ENCODE results near the gene RIN3. TPM values are rescaled to one million over a fixed set of nuclear protein-coding genes. Genes with fewer than 3 reads are reported as not detected.
A peak's percentile ranks its signal among the peaks of the same experiment; 100 is the strongest.

RIN3 gene
- total RNA-seq, 4 donors from 2014 or later: 13.5 to 22.2 (median 16.2) TPM

- H3K27ac ChIP-seq: no peak overlapping the region
- H3K4me3 ChIP-seq: no peak overlapping the region
- 90 to 100% methylated on average over 2 to 6 of the region's 15 CpGs for WGBS, 2 donors (ENCODE audit: low coverage in 1 of 2)
- peaks cover 0 to 54% of the 10 kb centered on the region in 2 donors for H3K36me3 ChIP-seq
- ATAC-seq: no peak
- no peak for TF ChIP-seq EP300 (IDR thresholded peaks at IDR 0.05)
- TF ChIP-seq, protein P1, sequence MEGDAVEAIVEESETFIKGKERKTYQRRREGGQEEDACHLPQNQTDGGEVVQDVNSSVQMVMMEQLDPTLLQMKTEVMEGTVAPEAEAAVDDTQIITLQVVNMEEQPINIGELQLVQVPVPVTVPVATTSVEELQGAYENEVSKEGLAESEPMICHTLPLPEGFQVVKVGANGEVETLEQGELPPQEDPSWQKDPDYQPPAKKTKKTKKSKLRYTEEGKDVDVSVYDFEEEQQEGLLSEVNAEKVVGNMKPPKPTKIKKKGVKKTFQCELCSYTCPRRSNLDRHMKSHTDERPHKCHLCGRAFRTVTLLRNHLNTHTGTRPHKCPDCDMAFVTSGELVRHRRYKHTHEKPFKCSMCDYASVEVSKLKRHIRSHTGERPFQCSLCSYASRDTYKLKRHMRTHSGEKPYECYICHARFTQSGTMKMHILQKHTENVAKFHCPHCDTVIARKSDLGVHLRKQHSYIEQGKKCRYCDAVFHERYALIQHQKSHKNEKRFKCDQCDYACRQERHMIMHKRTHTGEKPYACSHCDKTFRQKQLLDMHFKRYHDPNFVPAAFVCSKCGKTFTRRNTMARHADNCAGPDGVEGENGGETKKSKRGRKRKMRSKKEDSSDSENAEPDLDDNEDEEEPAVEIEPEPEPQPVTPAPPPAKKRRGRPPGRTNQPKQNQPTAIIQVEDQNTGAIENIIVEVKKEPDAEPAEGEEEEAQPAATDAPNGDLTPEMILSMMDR (IDR thresholded peaks at IDR 0.05): no peak
- TF ChIP-seq POLR2A (IDR thresholded peaks at IDR 0.05): no peak
- TF ChIP-seq POLR2AphosphoS5 (IDR thresholded peaks at IDR 0.05): no peak
- H3K27me3 ChIP-seq: no peaks in the 10 kb centered on the region
- peaks cover 0 to 24% (median 0%) of the 10 kb centered on the region in 3 donors for H3K4me1 ChIP-seq
- no peaks in the 10 kb centered on the region for H3K9me3 ChIP-seq
Measured at GRCh38 chr14:92560106-92560865, 46.7 kb downstream of the RIN3 start.

DNA sequence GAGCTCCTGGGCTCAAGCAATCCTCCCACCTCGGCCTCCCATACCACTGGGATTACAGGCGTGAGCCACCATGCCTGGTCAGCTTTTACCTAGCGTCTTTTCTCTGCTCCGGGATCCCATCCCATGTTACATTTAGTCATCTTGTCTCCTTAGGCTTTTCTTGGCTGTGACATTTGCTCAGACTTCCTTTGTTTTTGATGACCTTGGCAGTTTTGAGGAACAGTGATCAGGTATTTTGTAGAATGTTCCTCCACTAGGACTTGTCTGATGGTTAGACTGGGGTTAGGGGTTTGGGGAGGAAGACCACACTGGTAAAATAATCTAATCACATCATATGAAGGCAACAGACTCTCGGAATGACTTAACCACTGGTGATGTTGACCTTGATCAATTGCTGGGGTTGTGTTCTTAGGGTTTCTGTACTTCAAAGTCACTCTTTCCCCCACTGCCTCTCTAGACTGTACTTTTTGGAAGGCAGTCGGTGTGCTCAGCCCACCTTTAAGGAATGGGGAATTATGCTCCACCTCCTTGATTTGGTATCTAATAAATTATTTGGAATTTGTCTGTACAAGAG is 48.4 kb downstream of the RIN3 start:
- H3K4me3 ChIP-seq: no peak overlapping the region
- 93% methylated on average over 4 of the region's 6 CpGs for WGBS, 2 donors (ENCODE audit: low coverage in 1 of 2)
- peaks cover 0 to 16% (median 0%) of the 10 kb centered on the region in 3 donors for H3K4me1 ChIP-seq
- H3K27me3 ChIP-seq: no peaks in the 10 kb centered on the region
- TF ChIP-seq, protein P1 (IDR thresholded peaks at IDR 0.05): no peak
- TF ChIP-seq POLR2A (IDR thresholded peaks at IDR 0.05): no peak
- no peak for TF ChIP-seq POLR2AphosphoS5 (IDR thresholded peaks at IDR 0.05)
- TF ChIP-seq EP300 (IDR thresholded peaks at IDR 0.05): no peak
- peaks cover 0 to 52% of the 10 kb centered on the region in 2 donors for H3K36me3 ChIP-seq
- no peak for ATAC-seq
- H3K27ac ChIP-seq: no peak overlapping the region
- H3K9me3 ChIP-seq: peaks cover 0 to 8% (median 0%) of the 10 kb centered on the region in 3 donors

GRCh38 chr14:92563359-92563758 is 49.8 kb downstream of the RIN3 start:
- TF ChIP-seq EP300 (IDR thresholded peaks at IDR 0.05) (no peak), POLR2A (IDR thresholded peaks at IDR 0.05) (no peak), POLR2AphosphoS5 (IDR thresholded peaks at IDR 0.05) (no peak)
- TF ChIP-seq, protein P1 (IDR thresholded peaks at IDR 0.05): no peak
- peak overlapping the region in 1 of 4 donors; percentile 6 for H3K27ac ChIP-seq
- peaks cover 0 to 13% (median 0%) of the 10 kb centered on the region in 3 donors for H3K9me3 ChIP-seq
- no peak overlapping the region for H3K4me3 ChIP-seq
- no peaks in the 10 kb centered on the region for H3K27me3 ChIP-seq
- no peak for ATAC-seq
- 33 to 91% methylated on average over 1 of the region's 1 CpG for WGBS, 2 donors (ENCODE audit: low coverage in 1 of 2)
- H3K4me1 ChIP-seq: peaks cover 0 to 16% (median 0%) of the 10 kb centered on the region in 3 donors
- H3K36me3 ChIP-seq: peaks cover 0 to 50% of the 10 kb centered on the region in 2 donors

- no peaks in the 10 kb centered on the region for H3K27me3 ChIP-seq
- peaks cover 0 to 13% (median 0%) of the 10 kb centered on the region in 3 donors for H3K9me3 ChIP-seq
- no peak for TF ChIP-seq POLR2AphosphoS5 (IDR thresholded peaks at IDR 0.05)
- TF ChIP-seq, protein P1 (IDR thresholded peaks at IDR 0.05): no peak
- TF ChIP-seq EP300 (IDR thresholded peaks at IDR 0.05): no peak
- TF ChIP-seq POLR2A (IDR thresholded peaks at IDR 0.05): no peak
- ATAC-seq: no peak
- no peak overlapping the region for H3K4me3 ChIP-seq
- WGBS, 2 donors (ENCODE audit: low coverage in 1 of 2): 63 to 100% methylated on average over 1 of the region's 1 CpG
- no peak overlapping the region for H3K27ac ChIP-seq
- H3K36me3 ChIP-seq: peaks cover 0 to 52% of the 10 kb centered on the region in 2 donors
- peaks cover 0 to 16% (median 0%) of the 10 kb centered on the region in 3 donors for H3K4me1 ChIP-seq
Measured at GRCh38 chr14:92563765-92564285, 50.2 kb downstream of the RIN3 start.

Data from gastroesophageal sphincter (tissue), 4 donors.